NCI-H2227 (cell line): Measurements from ENCODE around the gene HBE1.
"Not testable (repeated sequence)": the region's sequence is repeated elsewhere in the genome, so short reads cannot be mapped to it uniquely, and the experiment has no call there.

Source experiments
- DNase-seq: peaks from one replicate; lab custom pipeline; 2025; ENCODE audit not compliant: unreplicated experiment; lab: John Stamatoyannopoulos, UW

The HBE1 gene

DNA sequence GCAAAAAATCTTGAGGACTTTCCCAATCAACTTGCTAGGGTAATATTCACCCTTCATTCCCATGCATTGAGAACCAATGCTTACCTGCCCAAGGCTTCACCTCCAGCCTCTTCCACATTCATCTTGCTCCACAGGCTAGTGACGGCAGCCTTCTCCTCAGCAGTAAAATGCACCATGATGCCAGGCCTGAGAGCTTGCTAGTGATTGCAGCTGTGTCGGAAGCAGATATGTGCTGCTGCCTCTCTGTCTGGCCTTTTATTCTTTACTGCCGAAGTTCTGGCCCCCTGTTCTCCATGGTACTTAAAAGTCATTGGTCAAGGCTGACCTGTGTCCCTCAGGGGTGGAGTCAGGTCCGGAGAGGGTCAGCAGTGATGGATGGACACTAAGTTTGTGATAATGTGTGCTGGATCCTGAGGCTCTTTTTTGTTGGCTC, at the start of gene HBE1:
HBE1 (minus strand) TSS at position 231 of the 433 bp plus-strand sequence; CDS start at position 176, 55 bp downstream.
- no peak for DNase-seq

DNA sequence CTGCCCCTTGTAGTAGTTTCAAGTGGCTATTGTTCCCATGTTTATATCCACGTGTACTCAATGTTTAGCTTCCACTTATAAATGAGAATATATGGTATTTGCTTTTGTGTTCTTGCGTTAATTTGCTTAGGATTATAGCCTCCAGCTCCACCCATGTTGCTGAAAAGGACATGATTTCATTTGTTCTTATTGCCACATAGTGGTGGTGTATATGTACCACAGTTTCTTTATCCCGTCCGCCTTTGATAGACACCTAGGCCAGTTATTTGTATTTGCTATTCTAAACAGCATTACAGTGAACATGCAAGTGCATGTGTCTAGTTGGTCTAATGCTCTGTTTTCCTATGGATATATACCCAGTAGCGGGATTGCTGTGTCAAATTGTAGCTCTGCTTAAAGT, 47.5 kb upstream of the HBE1 start:
- no peak for DNase-seq

DNA sequence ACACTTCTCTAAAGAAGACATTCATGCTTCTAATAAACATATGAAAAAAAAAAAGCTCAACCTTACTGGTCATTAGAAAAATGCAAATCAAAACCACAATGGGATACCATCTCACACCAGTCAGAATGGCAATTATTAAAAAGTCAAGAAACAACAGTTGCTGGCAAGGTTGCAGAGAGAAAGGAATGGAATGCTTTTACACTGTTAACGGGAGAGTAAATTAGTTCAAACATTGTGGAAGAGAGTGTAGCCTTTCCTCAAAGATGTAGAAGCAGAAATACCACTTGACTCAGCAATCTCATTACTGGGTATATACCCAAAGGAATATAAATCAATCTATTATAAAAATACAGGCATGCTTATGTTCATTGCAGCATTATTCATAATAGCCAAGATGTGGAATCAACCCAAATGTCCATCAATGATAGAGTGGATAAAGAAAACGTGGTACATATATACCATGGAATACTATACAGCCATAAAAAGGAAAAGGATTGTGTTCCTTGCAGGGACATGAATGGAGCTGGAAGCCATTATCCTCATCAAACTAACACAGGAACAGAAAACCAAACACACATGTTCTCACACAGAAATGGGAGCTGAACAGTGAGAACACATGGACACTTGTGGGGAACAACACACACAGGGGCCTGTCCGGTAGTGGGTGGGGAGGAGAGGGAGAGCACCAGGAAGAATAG, 43.7 kb upstream of the HBE1 start:
- DNase-seq: not testable (repeated sequence)

DNA sequence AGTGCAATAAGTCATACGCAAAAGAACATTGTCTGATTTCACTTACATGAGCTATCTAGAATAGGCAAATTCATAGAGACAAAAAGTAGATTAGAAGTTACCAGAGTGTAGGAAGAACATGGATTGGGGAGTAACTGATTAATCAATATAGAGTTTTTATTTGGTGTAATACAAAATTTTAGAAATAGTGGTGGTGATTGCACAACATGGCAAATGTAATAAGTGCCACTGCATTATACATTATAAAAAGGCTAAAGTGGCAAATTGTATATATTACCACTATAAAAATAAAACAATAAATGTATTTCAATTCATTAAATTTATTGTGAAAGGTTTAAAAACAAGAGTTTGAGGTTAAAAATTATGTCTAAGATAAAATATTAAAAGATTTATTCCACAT, 40.7 kb upstream of the HBE1 start:
- DNase-seq: no peak

DNA sequence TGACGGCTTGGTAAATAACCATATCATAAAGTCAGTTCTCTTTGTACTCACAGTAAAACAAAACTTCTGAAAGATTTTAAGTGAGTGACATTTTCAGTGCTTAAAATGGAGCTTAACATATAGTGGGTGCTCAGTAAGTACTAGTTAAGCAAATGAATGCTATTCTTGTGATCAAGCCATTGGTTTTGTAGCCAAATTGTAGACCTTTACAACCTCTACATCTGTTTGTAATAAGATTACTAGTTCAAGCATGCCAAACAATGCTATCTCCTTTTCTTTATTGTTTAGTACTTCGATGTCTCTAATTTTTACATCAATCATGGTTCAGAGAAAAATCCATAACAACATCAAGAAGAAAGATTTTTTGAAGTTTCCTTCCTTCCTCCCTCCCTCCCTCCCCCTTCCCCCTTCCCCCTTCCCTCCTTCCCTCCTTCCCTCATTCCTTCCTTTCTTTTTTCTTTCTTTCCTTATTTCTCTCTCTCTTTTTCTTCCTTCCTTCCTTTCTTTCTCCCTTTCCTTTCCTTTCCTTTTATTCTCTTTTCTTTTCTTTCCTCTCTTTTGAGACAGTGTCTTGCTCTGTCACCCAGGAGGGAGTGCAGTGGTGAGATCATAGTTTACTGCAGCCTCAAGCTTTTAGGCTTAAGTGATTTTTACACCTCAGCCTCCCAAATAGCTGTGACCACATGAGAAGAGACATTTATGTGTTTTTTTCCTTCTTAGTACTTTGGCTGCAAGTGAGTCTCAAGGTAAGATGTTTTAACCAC, 37.7 kb upstream of the HBE1 start:
- DNase-seq: no peak

DNA sequence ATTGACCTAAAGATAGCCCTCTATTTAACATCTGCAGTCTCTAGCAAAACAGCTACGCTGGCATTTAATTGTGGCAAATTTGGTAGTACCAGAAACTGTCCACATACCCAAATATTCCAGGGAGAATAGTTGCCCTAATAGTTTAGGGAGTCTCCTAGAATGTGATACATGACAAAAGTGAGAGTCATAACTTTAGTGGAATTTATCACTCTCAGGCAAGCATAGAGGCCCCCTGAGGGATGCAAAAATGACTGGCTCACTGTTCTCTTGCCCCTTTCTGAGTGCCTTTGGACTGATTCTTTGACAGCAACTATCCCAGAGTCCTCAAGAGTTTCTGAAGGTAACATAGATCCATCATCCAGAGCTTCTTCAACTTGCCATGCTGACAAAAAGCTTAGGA, 34.3 kb upstream of the HBE1 start:
- no peak for DNase-seq

DNA sequence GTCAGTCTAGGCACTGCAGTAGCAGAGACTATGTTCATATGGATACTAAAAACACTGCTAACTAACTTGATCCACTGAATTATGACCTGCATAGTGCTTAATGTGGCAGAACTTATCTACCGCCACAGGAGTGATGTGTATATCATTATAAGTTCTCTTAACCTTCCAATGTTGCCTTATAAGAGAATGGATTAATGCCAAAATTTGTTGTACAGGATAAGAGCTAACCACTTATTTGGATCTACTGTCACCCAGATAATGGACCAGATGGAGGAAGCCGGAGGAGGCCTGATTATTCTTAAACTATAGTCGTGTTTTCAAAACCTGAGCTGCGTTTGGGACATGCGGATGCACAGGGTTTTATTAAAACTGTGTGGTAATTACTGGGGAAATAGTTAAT, 33.9 kb upstream of the HBE1 start:
- DNase-seq: no peak

DNA sequence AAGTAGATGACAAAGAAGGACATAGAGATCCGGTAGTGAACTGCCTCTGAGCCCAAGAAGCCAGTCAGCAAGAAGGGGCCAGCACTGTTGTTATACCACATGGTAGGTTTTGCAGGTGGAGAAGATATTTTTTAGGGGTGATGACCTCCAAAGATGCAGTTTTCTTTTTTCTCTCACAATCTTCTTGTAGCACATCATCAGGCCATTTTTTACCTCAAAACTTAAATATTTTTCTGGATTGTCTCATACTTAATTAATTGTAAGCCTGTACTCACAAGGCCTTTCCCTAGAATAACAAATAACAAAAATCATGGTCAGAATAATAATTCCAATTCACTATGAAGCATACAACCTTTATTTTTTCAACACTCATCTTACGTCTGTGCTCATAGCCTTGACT, 32.1 kb upstream of the HBE1 start, which contains the start of gene OR51B4:
OR51B4 (minus strand) TSS at position 101 of the 400 bp plus-strand sequence; CDS start at position 101, 0 bp downstream.
- DNase-seq: no peak

DNA sequence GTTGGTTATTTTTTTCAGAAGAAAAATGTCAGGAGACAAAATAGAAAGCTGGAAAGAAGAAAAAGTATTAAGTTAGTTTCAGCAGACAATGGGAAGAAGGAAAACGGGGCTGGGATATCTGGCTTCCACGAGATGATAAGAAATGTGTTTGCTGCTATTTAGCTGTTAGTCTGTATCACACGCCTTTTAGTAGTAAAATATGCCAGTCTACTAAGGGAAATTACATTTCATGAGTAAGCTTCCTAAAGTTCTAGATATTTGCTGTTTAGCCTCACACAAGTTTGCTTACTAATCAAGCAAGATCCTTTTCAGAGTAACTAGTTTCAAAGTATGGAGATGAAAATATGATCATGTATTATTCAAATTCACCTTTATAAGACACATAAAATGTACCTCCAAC, 30.5 kb upstream of the HBE1 start:
- no peak for DNase-seq

DNA sequence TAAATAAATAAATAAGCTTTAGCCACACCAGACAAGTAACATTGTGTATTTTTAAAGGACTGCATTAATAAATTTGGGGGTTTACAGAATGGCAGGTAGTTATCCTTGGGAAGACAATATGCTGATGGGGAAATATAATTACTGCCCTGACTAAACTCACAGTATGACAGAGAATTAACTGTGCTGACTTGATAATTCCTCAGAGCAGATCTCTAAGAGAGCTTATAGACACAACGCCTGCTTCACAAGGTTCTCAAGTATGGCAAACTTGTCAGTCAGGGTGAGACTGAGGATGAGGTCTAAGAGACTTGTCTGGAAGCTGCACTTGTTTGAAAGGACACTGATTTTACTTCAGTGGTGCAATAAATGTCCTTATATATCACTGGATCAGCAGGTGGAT, 28.7 kb upstream of the HBE1 start:
- no peak for DNase-seq

DNA sequence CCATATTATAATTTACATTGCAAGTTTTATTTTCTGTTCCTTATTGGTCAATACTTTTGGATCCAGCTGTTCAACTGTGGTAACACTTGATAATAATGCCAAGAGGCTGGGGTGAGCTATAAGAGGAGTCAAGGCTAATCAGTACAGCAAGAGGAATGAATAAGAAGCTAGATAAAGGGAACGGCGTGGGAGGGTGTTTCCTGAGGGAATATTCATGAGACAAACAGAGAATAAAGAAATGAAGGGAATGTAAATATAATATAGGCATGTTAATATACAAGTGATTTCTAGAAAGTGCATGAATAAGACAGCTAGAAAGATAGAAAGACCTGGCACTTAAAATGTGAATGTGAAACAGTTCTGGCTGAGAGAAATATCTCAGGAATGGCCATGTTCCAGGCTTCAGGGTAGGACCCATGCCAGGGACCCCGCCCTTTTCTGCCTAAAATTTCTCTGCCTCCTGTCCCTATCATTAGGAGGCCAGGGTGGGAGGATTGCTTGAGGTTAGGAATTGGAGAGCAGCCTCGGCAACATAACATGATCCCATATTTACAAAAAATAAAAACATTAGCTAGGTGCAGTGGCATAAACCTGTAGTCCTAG, 28.1 kb upstream of the HBE1 start:
- DNase-seq: no peak

DNA sequence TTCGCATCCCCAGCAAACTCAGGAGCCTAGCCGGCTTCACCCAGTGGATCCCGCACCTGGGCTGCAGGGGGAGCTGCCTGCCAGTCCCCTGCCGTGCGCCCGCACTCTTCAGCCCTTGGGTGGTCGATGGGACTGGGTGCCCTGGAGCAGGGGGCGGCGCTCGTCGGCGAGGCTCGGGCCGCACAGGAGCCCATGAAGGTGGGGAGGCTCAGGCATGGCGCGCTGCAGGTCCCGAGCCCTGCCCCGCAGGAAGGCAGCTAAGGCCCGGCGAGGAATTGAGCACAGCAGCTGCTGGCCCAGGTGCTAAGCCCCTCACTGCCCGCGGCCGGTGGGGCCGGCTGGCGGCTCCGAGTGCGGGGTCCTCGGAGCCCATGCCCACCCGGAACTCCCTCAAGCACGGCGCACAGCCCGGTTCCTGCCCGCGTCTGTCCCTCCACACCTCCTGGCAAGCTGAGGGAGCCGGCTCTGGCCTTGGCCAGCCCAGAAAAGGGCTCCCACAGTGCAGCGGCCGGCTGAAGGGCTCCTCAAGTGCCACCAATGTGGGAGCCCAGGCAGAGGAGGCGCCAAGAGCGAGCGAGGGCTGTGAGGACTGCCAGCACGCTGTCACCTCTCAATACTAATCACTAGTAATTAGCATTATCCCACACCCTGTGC, 24.7 kb upstream of the HBE1 start:
- DNase-seq: not testable (repeated sequence)

DNA sequence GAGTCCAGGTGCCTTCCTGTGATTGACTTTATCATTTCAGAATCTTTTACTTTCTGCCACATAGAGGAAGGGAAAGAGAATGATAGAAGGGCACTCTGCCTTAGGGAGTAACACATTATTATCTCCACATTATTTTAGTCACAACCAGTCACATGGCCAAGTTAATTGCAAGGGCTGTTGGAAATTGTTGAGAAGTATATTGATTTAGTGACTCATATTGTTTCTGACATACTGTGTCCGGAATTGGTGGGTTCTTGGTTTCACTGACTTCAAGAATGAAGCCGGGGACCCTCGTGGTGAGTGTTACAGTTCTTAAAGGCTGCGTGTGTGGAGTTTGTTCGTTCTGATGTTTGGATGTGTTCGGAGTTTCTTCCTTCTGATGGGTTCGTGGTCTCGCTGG, 23.3 kb upstream of the HBE1 start:
- DNase-seq: no peak

DNA sequence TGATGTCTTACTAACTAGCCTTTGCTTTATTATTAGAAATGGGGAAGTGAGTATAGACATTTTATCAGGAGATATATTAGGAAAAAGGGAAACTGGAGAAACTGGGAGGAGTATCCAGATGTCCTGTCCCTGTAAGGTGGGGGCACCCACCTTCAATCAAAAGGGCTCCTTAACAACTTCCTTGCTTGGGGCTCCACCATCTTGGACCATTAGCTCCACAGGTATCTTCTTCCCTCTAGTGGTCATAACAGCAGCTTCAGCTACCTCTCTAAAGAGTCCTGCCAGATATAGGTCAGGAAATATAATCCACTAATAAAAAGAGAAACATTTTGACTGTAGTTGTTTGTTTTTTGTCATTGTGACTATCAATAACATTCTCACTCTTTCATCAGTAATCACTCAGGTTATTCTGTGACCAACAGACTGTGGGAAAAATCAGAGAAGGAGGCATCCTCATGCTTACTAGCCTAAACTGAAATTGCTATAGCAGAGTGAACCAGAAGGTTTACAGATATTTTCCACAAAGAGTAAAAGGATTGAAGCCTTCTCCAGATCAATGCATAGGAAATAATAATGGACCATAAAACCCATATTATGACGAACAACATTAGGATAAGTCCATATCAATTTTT, 21.6 kb upstream of the HBE1 start:
- no peak for DNase-seq

DNA sequence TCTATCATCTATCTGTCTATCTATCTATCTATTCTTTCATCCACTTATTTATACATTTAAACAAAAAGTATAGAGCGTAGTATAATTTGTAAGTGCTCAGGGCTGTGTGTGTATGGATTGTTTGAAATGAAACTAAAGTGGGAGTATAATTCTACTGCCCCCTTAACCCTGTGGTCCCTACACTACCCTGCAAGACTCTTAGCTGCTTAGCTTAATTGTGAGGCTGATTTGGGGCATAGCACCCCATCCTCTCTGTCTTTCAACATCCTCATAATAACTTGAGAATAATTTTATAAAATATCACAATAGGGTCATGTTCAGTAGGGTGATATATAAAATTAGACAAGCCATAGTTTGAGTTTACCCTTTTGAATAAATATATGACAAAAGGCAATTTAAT, 20.4 kb upstream of the HBE1 start:
- DNase-seq: no peak

DNA sequence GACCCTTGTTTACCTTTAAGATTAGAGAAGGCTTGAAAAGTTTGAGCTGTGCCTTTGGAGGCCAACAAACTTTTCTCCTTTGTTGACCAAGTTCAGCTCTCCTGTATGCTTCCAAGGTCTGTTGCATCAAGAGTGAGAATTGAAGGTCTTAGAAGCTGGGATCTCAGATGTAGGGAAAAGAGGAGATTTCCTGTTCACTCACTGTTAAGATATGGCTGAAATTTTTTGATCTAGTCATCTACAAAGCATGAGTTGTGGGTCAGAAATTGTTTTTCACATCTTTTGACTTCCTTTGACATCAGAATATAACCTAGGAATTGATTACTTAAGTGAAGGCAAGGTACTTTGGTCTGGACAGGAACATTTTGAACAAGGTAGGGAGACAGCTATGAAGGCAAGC, 20.0 kb upstream of the HBE1 start:
- no peak for DNase-seq

DNA sequence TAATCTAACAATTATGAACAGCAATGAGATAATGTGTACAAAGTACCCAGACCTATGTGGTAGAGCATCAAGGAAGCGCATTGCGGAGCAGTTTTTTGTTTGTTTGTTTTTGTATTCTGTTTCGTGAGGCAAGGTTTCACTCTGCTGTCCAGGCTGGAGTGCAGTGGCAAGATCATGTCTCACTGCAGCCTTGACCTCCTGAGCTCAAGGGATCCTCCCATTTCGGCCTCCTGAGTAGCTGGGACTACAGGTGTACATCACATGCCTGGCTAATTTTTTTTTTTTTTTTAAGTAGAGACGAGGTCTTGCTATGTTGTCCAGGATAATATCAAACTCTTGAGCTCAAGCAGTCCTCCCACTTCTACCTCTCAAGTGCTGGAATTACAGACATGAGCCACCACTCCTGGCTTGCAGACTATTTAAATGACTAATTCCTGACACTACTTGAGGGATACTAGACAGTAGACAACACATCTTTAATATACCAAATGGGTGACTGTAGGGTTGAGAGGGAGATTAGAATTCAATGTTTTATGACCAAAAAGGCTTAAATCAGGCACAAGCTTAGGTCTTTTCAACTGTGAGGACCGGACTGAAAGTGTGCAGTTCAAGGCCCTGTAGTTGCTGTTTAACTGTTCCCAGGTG, 19.3 kb upstream of the HBE1 start:
- DNase-seq: no peak

DNA sequence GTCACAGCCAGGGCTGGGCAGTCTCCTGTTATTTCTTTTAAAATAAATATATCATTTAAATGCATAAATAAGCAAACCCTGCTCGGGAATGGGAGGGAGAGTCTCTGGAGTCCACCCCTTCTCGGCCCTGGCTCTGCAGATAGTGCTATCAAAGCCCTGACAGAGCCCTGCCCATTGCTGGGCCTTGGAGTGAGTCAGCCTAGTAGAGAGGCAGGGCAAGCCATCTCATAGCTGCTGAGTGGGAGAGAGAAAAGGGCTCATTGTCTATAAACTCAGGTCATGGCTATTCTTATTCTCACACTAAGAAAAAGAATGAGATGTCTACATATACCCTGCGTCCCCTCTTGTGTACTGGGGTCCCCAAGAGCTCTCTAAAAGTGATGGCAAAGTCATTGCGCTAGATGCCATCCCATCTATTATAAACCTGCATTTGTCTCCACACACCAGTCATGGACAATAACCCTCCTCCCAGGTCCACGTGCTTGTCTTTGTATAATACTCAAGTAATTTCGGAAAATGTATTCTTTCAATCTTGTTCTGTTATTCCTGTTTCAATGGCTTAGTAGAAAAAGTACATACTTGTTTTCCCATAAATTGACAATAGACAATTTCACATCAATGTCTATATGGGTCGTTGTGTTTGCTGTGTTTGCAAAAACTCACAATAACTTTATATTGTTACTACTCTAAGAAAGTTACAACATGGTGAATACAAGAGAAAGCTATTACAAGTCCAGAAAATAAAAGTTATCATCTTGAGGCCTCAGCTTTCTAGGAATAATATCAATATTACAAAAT, 18.6 kb upstream of the HBE1 start:
- no peak for DNase-seq

DNA sequence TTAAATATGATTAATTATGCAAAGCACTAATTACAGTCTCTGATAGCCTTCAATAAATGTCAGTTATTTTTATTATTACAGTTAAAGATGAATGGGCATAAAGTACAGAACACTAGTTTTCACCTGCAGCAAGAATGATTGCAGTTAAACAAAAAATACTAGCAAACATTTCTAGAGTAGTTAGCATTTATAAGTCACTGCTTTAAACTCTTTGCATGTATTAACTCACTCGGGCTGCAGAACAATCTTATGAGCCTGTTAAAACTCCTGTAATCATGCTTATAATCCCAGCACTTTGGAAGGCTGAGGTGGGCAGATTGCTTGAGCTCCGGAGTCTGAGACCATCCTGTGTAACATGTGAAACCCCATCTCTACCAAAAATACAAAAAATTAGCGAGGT, 17.2 kb upstream of the HBE1 start:
- DNase-seq: no peak

DNA sequence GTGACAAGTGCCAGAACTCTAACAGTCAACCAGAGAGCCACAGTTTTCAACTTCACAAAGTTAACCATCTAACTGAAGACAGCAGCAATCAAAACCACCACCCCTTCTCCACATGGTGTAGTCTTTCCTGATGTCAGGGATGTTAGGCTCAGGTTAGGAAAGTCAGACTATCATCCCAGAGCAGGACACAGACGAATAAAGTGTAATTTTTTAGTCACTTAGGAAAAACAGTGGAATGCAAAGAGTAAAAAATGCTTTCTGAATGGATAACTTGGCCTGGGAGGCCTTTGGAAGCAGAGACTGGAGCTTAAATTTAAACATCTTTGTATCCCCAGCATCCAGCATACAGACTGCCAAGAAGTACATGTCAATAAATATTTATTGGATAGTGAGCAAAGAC, 16.6 kb upstream of the HBE1 start:
- no peak for DNase-seq
